Keratinocyte (primary cell): Measurements from ENCODE around the gene DISC1. TPM values are rescaled to one million over a fixed set of nuclear protein-coding genes. Genes with fewer than 3 reads are reported as not detected.

ENCODE experiments used
- DNase-seq: peaks from one replicate; pipeline ENCODE4 v3.0.0-alpha.2; 2011; ENCODE audit warnings: low read depth, missing footprints, low spot score
- FAIRE-seq: peaks from 2 replicates; lab custom pipeline; 2011; peaks lifted over from hg19 to GRCh38; lab: Jason Lieb, UNC
- H2AFZ ChIP-seq: 2 replicates; pipeline ENCODE4 v1.6.0; 2012; ENCODE audit warnings: low read length, control low read depth, inconsistent platforms; ENCODE audit not compliant: control insufficient read depth
- H3K27ac ChIP-seq: 2 replicates; pipeline ENCODE4 v1.5.1; 2011; ENCODE audit warnings: low read length; ENCODE audit not compliant: control insufficient read depth, insufficient read depth
- H3K27me3 ChIP-seq: 3 replicates; pipeline ENCODE4 v1.6.0; 2011; ENCODE audit warnings: low read length; ENCODE audit not compliant: control insufficient read depth, insufficient read depth; ENCODE audit errors: extremely low read depth
- H3K36me3 ChIP-seq, 2 experiments: 2 replicates in 1 of 2; 3 replicates in 1 of 2; pipeline ENCODE4 v1.5.1; 2011; ENCODE audit warnings: low read length in 2 of 2, mild to moderate bottlenecking in 1 of 2; ENCODE audit not compliant: control insufficient read depth in 2 of 2, insufficient read depth in 2 of 2; ENCODE audit errors: extremely low read depth in 1 of 2
- H3K4me1 ChIP-seq: 3 replicates; pipeline ENCODE4 v1.5.1; 2011; ENCODE audit warnings: low read length; ENCODE audit not compliant: control insufficient read depth, insufficient read depth; ENCODE audit errors: extremely low read depth
- H3K4me2 ChIP-seq: 3 replicates; pipeline ENCODE4 v1.6.0; 2011; ENCODE audit warnings: low read depth, low read length; ENCODE audit not compliant: control insufficient read depth, insufficient read depth; ENCODE audit errors: extremely low read depth
- H3K4me3 ChIP-seq, 3 experiments: fragments of 200-600 bp in 1 of 3; sonication (generic) in 1 of 3; 2 replicates in 2 of 3; 3 replicates in 1 of 3; pipeline ENCODE4 v1.5.1; 2011 to 2016; ENCODE audit warnings: low read length in 3 of 3, mild to moderate bottlenecking in 3 of 3, control low read depth in 2 of 3, inconsistent platforms in 1 of 3, low read depth in 1 of 3, mixed read lengths in 1 of 3, mixed run types in 1 of 3, moderate library complexity in 1 of 3; ENCODE audit not compliant: control insufficient read depth in 2 of 3, insufficient read depth in 2 of 3; ENCODE audit errors: extremely low read depth in 1 of 3
- H3K79me2 ChIP-seq: 2 replicates; pipeline ENCODE4 v1.6.0; 2012; ENCODE audit warnings: low read length; ENCODE audit not compliant: control insufficient read depth, insufficient read depth
- H3K9ac ChIP-seq: 3 replicates; pipeline ENCODE4 v1.6.0; 2011; ENCODE audit warnings: low read length; ENCODE audit not compliant: control insufficient read depth, insufficient read depth; ENCODE audit errors: extremely low read depth
- H3K9me1 ChIP-seq: 3 replicates; pipeline ENCODE4 v1.6.0; 2011; ENCODE audit warnings: low read length; ENCODE audit not compliant: control insufficient read depth, insufficient read depth; ENCODE audit errors: extremely low read depth
- H3K9me3 ChIP-seq: 2 replicates; pipeline ENCODE4 v1.5.1; 2012; ENCODE audit warnings: low read depth, low read length; ENCODE audit not compliant: control insufficient read depth
- H4K20me1 ChIP-seq: 3 replicates; pipeline ENCODE4 v1.6.0; 2011; ENCODE audit warnings: low read length; ENCODE audit not compliant: control insufficient read depth, insufficient read depth; ENCODE audit errors: extremely low read depth
- CTCF ChIP-seq, 3 experiments: IDR thresholded peaks in 1 of 3; conservative IDR thresholded peaks in 1 of 3; optimal IDR thresholded peaks in 1 of 3; 2 replicates in 2 of 3; 3 replicates in 1 of 3; pipeline versions ENCODE3 to v1.5.1; 2011; ENCODE audit warnings: low read length in 3 of 3, mild to moderate bottlenecking in 3 of 3, moderate library complexity in 2 of 3, control low read depth in 1 of 3, inconsistent platforms in 1 of 3; ENCODE audit not compliant: insufficient read depth in 2 of 3; ENCODE audit errors: extremely low read depth in 1 of 3
- EZH2 ChIP-seq: IDR thresholded peaks from one replicate; pipeline ENCODE4 v1.6.1; 2012; ENCODE audit warnings: inconsistent platforms, mild to moderate bottlenecking, low read length, moderate library complexity
- dilution Hi-C: fragments of 300-500 bp; cut with MboI; formaldehyde crosslinking; loops from one replicate; pipeline ENCODE4 v1.7.0; 2020; ENCODE audit warnings: low sequenced_read_pairs; ENCODE audit not compliant: extremely low pct_ligation_motif_present
- polyA plus RNA-seq, 5 experiments: library from polyadenylated mRNA; depleted of rRNA in 3 of 5; stranded (reverse) in 3 of 5; stranded (forward) in 1 of 5; unstranded in 1 of 5; fragments of >200 nt; gene quantifications; 1 replicate in 1 of 5; 2 replicates in 3 of 5; 3 replicates in 1 of 5; pipeline versions ENCODE4 v1.2.1 to v1.2.3, GENCODE V29; 2011 to 2012; ENCODE audit warnings: missing spikeins in 2 of 5, low read depth in 1 of 5, low replicate concordance in 1 of 5

Gene DISC1
- polyA plus RNA-seq, 1 donor (not counting 4 experiments of a cell fraction or from before 2014, with no cell fraction given): 0.47 TPM

- DNase-seq: no peak
- FAIRE-seq: no peak
- H2AFZ ChIP-seq: no peak overlapping the region
- H3K4me1 ChIP-seq: peaks cover 5% of the 10 kb centered on the region
- H3K9ac ChIP-seq: no peak overlapping the region
- dilution Hi-C loops: no loop called here
- H3K4me3 ChIP-seq: no peak overlapping the region
- H3K36me3 ChIP-seq: no peaks in the 10 kb centered on the region
- TF ChIP-seq EZH2 (no peak), CTCF (optimal IDR thresholded peaks at IDR 0.05 in 1 of 3, IDR thresholded peaks at IDR 0.05 in 1 of 3, conservative IDR thresholded peaks at IDR 0.05 in 1 of 3; ENCODE audit: extremely low read depth in 1 of 3, insufficient read depth in 2 of 3, low read length in 3 of 3) (no peak)
- no peaks in the 10 kb centered on the region for H3K27me3 ChIP-seq
- H3K4me2 ChIP-seq: no peak overlapping the region
- H3K9me1 ChIP-seq: no peaks in the 10 kb centered on the region
- no peak overlapping the region for H3K27ac ChIP-seq
- H4K20me1 ChIP-seq: no peaks in the 10 kb centered on the region
- H3K9me3 ChIP-seq: no peaks in the 10 kb centered on the region
- H3K79me2 ChIP-seq: no peaks in the 10 kb centered on the region
These were observed 16.0 kb downstream of the DISC1 start for GRCh38 chr1:231642618-231643017.

- no peak for DNase-seq
- dilution Hi-C loops: no loop called here
- Histone ChIP-seq H3K4me2 (no peak overlapping the region), H3K27me3 (no peaks in the 10 kb centered on the region), H3K79me2 (no peaks in the 10 kb centered on the region), H2AFZ (no peak overlapping the region), H3K4me1 (peaks cover 5% of the 10 kb centered on the region), H3K4me3 (no peak overlapping the region), H3K9ac (no peak overlapping the region), H3K27ac (no peak overlapping the region), H3K9me1 (no peaks in the 10 kb centered on the region), H4K20me1 (no peaks in the 10 kb centered on the region), H3K36me3 (no peaks in the 10 kb centered on the region), H3K9me3 (no peaks in the 10 kb centered on the region)
- TF ChIP-seq EZH2 (no peak), CTCF (optimal IDR thresholded peaks at IDR 0.05 in 1 of 3, IDR thresholded peaks at IDR 0.05 in 1 of 3, conservative IDR thresholded peaks at IDR 0.05 in 1 of 3; ENCODE audit: extremely low read depth in 1 of 3, insufficient read depth in 2 of 3, low read length in 3 of 3) (no peak)
- FAIRE-seq: no peak
These were observed 16.7 kb downstream of the DISC1 start for GRCh38 chr1:231643071-231643934.
